PFSK-1 (cell line): ENCODE results near the gene PAX8.

ENCODE experiments used
- FOXP2 ChIP-seq: optimal IDR thresholded peaks from 2 replicates; pipeline ENCODE3; 2011; ENCODE audit warnings: borderline replicate concordance, control low read depth, inconsistent platforms; ENCODE audit not compliant: insufficient read depth; ENCODE audit errors: extremely low read length, extremely low read depth
- POLR2AphosphoS5 ChIP-seq: IDR thresholded peaks from 2 replicates; pipeline ENCODE4 v1.6.1; 2012; ENCODE audit warnings: low read depth, mild to moderate bottlenecking, control low read depth, low read length, moderate library complexity
- REST ChIP-seq, 2 experiments: IDR thresholded peaks; 2 replicates each; pipeline versions ENCODE4 v1.6.1 to v1.8.0; 2011 to 2012; ENCODE audit warnings: low read depth in 2 of 2, low read length in 2 of 2, control low read depth in 1 of 2, inconsistent platforms in 1 of 2, mild to moderate bottlenecking in 1 of 2, moderate library complexity in 1 of 2; ENCODE audit not compliant: insufficient read depth in 1 of 2
- SIN3A ChIP-seq: IDR thresholded peaks from 2 replicates; pipeline ENCODE4 v1.6.1; 2012; ENCODE audit warnings: mild to moderate bottlenecking, low read length, moderate library complexity, borderline replicate concordance; ENCODE audit not compliant: insufficient read depth
- TAF1 ChIP-seq: IDR thresholded peaks from 2 replicates; pipeline ENCODE4 v1.6.1; 2012; ENCODE audit warnings: low read length, control low read depth, borderline replicate concordance; ENCODE audit not compliant: insufficient read depth

PAX8 gene

GRCh38 chr2:113228991-113229716, 49.6 kb downstream of the PAX8 start:
- TF ChIP-seq SIN3A, result no peak
- no peak for TF ChIP-seq FOXP2
- no peak for TF ChIP-seq POLR2AphosphoS5

- no peak for TF ChIP-seq POLR2AphosphoS5
- TF ChIP-seq TAF1, result no peak
- TF ChIP-seq REST (IDR thresholded peaks at IDR 0.05; ENCODE audit: insufficient read depth in 1 of 2, low read depth in 2 of 2, low read length in 2 of 2), result no peak
- no peak for TF ChIP-seq FOXP2
- no peak for TF ChIP-seq SIN3A
Measured at GRCh38 chr2:113228351-113228750, 50.4 kb downstream of the PAX8 start.

GRCh38 chr2:113227698-113228097, 51.0 kb downstream of the PAX8 start:
- no peak for TF ChIP-seq FOXP2
- TF ChIP-seq SIN3A, result no peak
- TF ChIP-seq REST (IDR thresholded peaks at IDR 0.05; ENCODE audit: insufficient read depth in 1 of 2, low read depth in 2 of 2, low read length in 2 of 2), result no peak
- no peak for TF ChIP-seq POLR2AphosphoS5
- no peak for TF ChIP-seq TAF1

GRCh38 chr2:113227290-113227689, 51.4 kb downstream of the PAX8 start:
- TF ChIP-seq TAF1 (no peak), FOXP2 (no peak), POLR2AphosphoS5 (no peak), SIN3A (no peak), REST (IDR thresholded peaks at IDR 0.05; ENCODE audit: insufficient read depth in 1 of 2, low read depth in 2 of 2, low read length in 2 of 2) (no peak)

- TF ChIP-seq TAF1 (no peak), POLR2AphosphoS5 (no peak), FOXP2 (no peak), SIN3A (no peak), REST (IDR thresholded peaks at IDR 0.05; ENCODE audit: insufficient read depth in 1 of 2, low read depth in 2 of 2, low read length in 2 of 2) (no peak)
Measured at GRCh38 chr2:113226462-113226861, 52.3 kb downstream of the PAX8 start.
